IPS DF 4.7 (cell line): Measurements from ENCODE around the gene LMAN2.

Source experiments
- DNase-seq: peaks from one replicate; pipeline ENCODE4 v3.0.0-alpha.2; 2013; ENCODE audit warnings: low spot score; ENCODE audit errors: extremely low read depth

LMAN2 gene, protein sequence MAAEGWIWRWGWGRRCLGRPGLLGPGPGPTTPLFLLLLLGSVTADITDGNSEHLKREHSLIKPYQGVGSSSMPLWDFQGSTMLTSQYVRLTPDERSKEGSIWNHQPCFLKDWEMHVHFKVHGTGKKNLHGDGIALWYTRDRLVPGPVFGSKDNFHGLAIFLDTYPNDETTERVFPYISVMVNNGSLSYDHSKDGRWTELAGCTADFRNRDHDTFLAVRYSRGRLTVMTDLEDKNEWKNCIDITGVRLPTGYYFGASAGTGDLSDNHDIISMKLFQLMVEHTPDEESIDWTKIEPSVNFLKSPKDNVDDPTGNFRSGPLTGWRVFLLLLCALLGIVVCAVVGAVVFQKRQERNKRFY

GRCh38 chr5:177351392-177352329, at the start of gene LMAN2:
TSS of gene LMAN2 (minus strand) at chr5:177351668. CDS start at chr5:177351647, 21 bp downstream.
- DNase-seq, result peak; percentile 76

DNA sequence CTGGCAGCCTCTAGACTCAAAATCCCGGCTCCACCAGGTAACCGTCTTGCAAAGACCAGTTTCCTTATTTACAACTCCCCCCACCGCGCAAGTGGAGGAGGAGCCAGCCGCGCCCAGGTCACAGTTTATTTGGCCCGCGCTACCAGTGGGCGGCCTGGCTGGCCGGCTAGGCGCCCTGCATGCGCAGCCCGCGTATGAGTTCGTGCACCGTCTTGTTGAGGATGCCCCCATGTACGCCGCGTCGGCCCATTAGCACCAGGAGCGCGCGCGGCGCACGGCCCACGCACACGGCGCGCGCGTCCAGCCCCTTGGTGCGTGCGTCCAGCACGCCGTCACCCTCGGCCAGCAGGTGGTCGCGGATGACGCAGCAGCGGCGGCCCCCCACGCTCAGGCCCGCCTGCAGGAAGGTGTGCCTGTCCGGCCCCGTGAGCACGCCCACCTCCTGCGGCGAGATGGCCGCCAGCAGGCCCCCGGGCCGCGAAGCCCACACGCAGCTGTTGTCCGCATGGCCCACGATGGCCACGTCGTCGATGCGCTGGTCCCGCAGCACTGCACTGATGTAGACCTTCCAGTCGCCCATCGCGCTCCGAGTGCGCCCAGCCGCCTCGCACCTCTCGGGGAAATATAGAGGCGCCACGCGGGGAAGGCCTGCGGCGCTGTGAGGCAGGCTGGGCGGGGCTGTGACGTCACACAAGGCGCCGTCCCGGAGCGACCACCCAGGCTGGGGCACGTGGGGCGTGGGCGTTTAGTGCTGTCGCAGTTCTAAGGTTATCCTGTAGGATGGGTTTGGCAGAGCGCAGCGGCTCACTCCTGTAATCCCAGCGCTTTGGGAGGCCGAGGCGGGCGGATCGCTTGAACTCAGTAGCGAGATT, 48.8 kb upstream of the LMAN2 start, which contains the start of gene PFN3:
PFN3 (minus strand) TSS at position 665 of the 872 bp plus-strand sequence; CDS start at position 580, 85 bp downstream.
- DNase-seq, result no peak

- DNase-seq, result no peak
These were observed 46.5 kb upstream of the LMAN2 start for GRCh38 chr5:177397875-177398390.

DNA sequence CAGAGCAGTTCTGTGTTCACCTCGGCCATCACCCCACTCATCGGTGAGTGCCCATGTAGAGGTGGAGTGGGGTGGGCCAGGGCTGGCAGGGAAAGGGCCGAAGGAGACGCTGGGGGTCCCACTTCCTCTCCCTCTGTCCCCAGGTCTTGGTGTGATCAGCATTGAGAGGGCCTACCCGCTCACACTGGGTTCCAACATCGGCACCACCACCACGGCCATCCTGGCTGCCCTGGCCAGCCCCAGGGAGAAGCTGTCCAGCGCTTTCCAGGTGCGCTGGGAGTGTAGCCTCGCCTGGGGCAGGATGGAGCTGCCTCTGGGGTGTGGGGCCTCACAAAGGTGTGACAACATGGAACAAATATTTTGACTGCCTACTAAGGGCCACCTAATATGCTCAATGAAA, 45.3 kb upstream of the LMAN2 start:
- no peak for DNase-seq

- DNase-seq, result no peak
These were observed 44.6 kb upstream of the LMAN2 start for GRCh38 chr5:177396078-177396477.

DNA sequence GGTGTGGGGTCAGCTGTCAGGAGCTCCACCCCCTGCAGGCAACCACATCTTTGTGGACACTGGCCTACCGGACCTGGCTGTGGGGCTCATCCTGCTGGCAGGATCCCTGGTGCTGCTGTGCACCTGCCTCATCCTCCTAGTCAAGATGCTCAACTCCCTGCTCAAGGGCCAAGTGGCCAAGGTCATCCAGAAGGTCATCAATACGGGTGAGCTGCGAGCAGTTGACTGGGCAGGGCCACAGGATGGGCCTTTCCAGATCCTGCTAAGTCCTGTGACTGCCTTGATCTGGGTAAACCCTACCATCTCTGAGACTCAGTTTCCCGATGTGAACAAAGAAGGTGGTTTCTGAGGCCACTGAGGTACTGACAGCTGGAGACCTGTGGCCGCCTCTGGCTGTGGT, 42.5 kb upstream of the LMAN2 start:
- DNase-seq, result no peak

GRCh38 chr5:177393206-177393765, 41.8 kb upstream of the LMAN2 start:
- DNase-seq, result no peak

DNA sequence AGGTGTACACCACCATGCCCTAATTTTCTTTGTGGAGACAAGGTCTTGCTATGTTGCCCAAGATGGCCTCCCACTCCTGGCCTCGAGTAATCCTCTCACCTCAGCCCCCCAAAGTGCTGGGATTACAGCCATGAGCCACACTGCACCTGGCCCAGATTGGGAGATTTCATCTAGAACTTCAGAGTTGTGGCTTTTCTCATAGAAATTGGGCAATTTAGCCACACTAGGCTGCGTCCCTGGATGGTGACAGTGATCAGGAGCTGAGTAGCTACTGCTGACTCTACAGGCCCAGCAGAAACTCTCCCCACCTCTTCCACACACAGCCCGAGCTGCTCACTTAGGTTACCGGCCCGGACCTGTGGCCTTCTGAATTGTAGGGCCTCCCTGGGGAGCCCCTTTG, 41.3 kb upstream of the LMAN2 start:
- DNase-seq, result no peak

GRCh38 chr5:177390363-177391300, 39.2 kb upstream of the LMAN2 start:
- DNase-seq, result no peak

DNA sequence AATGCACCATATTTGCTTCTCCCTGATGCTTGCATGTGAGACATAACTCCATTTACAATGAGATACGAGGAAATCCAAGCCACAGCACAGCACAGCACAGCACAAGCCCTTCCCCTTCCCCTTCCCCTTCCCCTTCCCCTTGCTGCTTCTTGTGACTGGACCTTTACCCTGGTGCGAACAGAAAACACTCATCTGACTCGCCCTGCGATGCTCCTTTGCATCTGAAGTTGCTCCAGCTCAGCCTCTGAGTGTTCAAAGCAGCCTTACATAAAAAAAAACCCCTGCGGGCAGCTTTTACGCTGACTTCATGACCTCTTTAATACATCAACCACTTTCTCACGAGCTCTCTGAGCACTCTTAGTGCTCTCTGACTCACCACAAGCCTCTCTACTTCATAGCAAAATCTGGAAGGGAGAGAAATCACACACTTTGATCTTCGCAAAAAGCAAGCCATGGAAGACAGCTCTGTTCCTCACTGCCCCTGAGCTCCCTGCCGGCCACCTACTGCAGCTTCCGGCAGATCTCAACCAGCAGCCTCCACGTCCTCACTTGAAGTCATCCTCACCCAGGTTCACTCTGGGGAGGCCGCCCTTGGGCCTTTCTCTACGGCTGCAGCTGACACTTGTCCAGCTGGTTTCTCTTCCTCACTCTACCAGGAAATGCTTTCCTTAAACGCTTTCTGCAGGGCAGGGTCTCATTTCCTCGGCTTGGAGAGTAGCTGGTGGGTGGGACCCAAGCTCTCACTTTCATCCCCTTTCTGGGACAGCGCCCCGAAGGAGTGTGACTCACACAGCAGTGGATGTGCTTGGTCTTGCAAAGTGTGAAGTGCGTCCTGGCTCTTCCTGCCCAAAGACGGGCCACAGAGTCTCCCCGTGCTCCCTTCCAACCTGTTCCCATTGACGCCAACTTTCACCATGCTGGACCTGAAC, 38.0 kb upstream of the LMAN2 start:
- DNase-seq, result no peak

DNA sequence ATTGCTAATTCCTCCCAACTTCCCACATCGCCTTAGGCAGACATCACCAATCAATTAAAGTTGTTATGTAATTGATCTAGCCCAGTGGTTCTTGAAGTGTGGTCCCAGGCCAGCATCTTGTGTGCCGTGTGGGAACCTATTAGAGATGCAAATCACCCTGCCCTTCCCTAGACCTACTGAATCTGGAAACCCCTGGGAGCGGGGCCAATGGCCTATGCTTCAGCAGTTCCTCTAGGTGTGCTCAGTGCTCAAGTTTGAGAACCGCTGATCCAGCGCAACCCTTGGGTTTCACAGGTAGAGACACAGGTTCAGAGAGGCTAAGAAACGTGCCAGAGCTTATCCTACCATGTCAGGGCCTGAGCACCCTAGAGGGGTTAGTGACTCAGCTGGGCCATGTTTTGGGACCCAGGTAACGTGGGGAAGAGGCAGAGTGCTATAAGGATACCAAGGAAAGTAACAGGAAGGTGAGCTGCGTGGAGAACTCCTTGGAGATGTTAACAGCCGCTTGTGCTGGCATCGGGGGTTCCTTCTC, 37.1 kb upstream of the LMAN2 start:
- no peak for DNase-seq

- DNase-seq, result no peak
These were observed 35.9 kb upstream of the LMAN2 start for GRCh38 chr5:177387405-177387804.

DNA sequence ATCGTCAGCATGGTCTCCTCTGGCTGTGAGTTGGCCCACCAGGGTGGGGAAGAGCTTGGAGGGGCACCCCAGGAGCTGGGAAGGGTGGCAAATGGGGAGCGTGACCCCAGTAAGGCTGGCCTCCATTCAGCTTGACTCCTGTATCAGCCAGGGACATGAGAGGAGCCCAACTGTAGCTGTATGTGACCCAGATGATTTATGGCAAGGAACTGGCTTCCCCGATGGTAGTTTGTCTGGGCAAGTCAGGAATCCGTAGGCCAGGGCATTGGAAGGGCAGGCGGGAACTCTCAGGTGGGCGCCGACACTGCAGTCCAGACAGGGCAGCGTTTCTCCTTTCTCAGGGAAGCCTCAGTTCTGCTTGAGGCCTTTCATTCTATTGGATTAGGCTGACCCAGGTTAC, 35.1 kb upstream of the LMAN2 start:
- no peak for DNase-seq

DNA sequence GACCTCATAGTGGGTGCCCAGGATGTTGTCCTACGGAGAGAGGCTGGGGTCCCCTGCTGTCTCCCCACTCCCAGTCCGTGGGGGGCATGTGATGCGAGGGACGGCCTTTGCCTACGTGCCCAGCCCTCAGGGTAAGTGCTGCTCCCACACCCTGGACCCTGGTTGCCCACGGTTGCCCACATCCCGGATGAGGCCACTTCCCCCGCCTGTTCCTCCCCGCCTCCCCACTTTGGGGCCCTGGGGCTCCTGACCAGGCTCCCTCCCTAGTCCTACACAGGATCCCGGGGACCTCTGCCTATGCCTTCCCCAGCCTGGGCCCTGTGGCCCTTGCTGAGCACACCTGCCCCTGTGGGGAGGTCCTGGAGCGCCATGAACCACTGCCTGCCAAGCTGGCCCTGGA, 34.3 kb upstream of the LMAN2 start:
- no peak for DNase-seq

- DNase-seq, result no peak
These were observed 32.7 kb upstream of the LMAN2 start, which contains the start of gene SLC34A1 for GRCh38 chr5:177384134-177384533. TSS of gene SLC34A1 (plus strand) at chr5:177384434. CDS start at chr5:177385742, 1,308 bp downstream.

DNA sequence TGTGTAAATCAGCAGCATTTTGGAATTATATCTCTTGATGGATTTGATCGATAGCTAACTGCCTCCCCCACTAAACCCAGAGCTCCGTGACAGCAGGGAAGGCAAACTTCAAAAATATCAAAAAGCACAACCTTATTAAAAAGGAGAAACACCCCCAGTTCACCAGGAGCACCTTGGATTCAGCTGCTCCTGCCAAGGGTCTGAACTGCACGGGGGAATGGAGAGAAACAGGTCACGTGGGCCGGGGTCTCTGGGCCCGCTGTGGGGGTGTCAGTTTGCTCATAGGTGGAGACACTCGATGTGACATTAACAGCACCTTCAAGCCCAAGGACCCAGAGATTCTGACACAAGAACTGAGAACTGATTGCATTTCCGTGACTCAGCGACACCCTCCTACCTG, 31.7 kb upstream of the LMAN2 start:
- no peak for DNase-seq

GRCh38 chr5:177382423-177383029, 31.1 kb upstream of the LMAN2 start:
- DNase-seq, result no peak

DNA sequence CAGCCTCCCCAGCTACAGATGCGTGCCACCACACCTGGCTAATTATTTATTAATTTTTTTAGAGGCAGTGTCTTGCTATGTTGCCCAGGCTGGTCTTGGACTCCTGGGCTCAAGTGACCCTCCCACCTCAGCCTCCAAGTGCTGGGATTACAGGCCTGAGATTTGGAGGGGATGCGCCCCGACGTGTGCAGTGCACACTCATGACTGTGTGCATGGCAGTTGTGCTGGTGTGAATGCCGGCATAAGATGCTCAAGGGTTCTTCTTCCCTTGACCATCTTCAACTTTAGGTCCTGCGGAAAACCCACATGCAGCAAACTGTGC, 29.3 kb upstream of the LMAN2 start:
- no peak for DNase-seq
